ENCODE data around the gene ZBED1.
"Not testable (repeated sequence)": the region's sequence is repeated elsewhere in the genome, so short reads cannot be mapped to it uniquely, and the experiment has no call there.

Gene ZBED1

DNA sequence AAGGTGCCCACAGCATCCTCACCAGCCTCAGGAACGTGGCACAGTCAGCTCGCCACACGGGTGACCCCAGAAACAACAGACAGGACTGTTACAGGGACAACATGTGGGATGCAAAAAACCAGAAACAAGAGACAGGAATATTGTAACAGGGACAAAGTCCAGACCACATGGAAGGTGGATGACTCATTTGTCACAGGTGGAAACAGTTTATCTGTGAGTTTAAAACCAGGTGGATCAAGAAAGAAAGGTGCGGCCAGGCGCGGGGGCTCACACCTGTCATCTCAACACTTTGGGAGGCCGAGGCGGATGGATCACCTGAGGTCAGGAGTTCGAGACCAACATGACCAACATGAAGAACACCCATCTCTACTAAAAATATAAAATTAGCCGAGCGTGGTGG lies 23.5 kb downstream of the ZBED1 start:
- not testable (repeated sequence) for DNase-seq

DNA sequence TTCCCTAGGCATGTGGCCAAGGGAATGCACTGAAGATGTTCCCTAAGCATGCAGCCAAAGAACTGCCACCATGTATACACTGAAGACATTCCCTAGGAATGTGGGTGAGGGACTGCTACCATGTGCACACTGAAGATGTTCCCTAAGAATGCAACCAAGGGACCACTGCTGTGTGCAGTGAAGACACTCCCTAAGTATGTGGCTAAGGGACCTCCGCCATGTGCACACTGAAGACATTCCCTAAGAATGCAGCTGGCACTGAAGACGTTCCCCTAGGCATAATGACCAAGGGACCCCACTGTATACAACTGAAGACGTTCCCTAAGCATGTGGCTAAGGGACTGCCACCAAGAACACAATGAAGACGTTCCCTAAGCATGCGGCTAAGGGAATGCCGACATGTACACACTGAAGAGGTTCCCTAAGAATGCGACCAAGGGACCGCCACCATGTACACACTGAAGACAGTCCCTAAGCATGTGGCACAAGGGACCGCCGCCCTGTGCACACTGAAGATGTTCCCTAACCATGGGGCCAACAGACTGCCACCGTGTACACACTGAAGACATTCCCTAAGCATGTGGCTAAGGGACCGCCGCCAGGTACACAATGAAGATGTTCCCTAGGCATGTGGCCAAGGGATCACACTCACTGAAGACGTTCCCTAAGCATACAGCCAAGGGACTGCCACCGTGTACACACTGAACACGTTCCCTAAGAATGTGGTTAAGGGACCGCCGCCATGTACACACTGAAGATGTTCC lies 25.6 kb downstream of the ZBED1 start:
- DNase-seq, result no peak

DNA sequence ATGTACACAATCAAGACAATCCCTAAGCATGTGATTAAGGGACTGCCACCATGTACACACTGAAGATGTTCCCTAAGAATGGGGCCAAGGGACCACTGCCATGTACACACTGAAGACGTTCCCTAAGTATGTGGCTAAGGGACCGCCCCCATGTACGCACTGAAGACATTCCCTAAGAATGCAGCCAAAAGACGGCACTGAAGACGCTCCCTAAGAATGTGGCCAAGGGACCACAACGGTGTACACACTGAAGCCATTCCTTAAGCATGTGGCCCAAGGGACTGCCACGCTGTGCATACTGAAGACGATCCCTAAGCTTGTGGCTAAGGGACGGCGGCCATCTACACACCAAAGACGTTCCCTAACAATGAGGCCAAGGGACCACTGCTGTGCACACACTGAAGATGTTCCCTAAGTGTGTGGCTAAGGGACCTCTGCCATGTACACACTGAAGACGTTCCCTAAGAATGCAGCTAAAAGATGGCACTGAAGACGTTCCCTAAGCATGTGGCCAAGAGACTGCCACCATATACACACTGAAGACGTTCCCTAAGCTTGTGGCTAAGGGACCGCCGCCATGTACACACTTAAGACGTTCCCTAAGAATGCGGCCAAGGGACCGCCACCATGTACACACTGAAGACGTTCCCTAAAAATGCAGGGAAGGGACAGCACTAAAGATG lies 26.4 kb downstream of the ZBED1 start:
- DNase-seq, result no peak

DNA sequence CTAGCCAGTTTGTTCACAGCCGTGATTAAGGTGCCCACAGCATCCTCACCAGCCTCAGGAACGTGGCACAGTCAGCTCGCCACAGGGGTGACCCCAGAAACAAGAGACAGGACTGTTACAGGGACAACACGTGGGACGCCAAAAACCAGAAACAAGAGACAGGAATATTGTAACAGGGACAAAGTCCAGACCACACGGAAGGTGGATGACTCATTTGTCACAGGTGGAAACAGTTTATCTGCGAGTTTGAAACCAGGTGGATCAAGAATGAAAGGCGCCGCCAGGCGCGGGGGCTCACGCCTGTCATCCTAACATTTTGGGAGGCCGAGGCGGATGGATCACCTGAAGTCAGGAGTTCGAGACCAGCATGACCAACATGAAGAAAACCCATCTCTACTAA lies 27.7 kb downstream of the ZBED1 start:
- not testable (repeated sequence) for DNase-seq

DNA sequence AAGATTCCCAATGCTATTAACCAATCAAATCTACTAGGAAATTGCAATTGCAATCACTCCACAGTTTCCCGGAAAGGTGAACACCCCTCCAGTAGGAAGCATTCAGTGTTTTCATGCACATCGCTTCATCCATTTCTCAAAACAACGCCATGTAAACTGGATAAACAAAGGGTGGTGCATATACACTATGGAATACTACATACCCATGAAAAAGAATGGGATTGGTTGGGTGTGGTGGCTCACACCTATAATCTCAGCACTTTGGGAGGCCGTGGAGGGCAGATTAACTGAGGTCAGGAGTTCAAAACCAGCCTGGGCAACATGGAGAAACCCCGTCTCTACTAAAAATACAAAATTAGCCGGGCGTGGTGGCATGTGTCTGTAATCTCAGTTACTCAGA lies 29.1 kb downstream of the ZBED1 start:
- DNase-seq, result no peak

DNA sequence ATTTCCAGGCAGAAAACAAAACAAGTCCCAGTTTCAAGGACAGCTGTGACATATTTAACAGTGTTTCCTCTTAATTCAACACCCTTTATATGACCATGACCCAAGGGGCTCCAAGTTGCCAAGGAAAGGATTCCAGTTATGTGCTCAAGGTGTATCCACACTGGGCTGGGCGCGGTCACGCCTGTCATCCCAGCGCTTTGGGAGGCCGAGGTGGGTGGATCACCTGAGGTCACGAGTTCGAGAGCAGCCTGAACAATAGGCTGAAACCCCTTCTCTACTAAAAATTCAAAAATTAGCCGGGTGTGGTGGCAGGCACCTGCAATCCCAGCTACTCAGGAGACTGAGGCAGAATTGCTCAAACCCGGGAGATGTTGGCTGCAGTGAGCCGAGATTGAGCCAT lies 29.6 kb downstream of the ZBED1 start:
- DNase-seq, result not testable (repeated sequence)

DNA sequence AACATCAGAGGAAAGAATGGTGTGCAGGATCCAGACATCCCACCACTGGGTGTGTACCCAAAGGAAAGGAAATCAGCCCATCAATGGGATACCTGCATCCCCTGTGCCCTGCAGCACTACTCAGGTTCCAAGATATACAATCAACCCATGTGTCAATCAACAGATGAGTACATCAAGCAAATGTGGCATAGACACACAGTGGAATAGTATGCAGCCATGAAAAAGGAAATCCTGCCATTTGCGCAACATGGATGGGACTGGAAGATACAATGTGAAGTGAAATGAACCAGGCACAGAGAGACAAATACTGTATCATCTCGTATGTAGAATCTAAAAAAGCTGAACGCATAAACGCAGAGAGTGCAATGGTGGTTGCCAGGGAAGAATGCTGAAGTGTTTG lies 30.9 kb downstream of the ZBED1 start:
- DNase-seq, result not testable (repeated sequence)

DNA sequence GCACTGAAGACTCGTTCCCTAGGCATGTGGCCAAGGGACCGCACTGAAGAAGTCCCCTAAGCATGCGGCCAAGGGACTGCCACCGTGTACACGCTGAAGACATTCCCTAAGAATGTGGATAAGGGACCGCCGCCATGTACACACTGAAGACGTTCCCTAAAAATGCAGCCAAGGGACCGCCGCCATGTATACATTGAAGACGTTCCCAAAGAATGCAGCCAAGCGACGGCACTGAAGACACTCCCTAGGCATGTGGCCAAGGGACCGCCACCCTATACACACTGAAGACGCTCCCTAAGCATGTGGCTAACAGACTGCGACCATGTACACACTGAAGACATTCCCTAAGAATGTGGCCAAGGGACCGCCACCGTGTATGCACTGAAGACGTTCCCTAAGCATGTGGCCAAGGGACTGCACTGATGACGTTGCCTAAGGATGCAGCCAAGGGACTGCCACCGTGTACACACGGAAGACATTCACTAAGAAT lies 31.5 kb downstream of the ZBED1 start:
- no peak for DNase-seq

DNA sequence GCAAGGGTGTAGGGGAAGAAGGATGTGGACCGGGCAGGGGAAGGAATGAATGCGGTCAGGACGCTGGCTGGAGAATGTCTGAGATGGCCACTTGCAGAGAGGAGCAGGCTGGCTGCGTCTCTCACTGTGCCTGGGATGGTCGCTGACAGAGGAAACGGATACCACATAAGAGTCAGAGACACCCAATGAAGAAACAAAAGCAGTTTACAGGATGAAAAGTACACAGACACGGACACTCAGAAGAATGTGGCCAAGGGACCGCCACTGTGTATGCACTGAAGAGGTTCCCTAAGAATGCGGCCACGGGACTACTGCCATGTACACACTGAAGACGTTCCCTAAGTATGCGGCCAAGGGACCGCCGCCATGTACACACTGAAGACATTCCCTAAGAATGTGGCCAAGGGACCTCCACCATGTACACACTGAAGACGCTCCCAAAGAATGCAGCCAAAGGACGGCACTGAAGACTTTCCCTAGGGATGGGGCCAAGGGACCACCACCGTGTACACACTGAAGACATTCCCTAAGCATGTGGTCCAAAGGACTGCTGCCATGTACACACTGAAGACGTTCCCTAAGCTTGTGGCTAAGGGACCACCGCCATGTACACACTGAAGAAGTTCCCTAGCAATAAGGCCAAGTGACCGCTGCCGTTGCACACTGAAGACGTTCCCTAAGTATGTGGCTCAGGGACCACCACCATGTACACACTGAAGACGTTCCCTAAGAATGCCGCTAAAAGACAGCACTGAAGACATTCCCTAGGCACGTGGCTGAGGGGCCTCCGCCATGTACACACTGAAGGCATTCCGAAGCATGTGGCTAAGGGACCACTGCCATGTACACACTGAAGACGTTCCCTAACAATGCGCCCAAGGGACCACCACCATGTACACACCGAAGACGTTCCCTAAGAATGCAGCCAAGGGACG lies 32.2 kb downstream of the ZBED1 start:
- DNase-seq, result no peak

DNA sequence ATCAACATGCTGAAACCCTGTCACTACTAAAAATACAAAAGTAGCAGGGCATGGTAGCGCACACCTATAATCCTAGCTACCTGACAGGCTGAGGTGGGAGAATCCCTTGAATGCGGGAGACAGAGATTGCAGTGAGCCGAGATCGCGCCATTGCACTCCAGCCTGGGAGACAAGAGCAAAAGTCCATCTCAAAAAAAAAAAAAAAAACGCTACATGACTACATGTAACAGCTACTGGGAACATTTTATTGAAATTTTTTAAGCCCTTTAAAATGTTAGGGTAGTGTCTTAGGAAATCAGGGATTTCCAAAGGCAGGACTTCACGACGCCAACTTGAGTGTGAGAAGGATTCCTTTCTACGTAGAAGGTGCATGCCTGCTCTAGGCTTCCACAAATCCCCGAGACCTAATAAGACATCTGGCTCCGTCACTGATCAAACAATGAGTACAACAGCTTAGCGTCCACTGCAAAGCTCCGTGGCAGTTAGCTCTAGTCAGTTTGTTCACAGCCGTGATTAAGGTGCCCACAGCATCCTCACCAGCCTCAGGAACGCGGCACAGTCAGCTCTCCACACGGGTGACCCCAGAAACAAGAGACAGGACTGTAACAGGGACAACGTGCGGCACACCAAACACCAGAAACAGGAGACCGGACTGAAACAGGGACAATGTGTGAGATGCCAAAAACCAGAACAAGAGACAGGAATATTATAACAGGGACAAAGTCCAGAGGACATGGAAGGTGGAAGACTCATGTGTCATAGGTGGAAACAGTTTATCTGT lies 33.7 kb downstream of the ZBED1 start:
- no peak for DNase-seq

DNA sequence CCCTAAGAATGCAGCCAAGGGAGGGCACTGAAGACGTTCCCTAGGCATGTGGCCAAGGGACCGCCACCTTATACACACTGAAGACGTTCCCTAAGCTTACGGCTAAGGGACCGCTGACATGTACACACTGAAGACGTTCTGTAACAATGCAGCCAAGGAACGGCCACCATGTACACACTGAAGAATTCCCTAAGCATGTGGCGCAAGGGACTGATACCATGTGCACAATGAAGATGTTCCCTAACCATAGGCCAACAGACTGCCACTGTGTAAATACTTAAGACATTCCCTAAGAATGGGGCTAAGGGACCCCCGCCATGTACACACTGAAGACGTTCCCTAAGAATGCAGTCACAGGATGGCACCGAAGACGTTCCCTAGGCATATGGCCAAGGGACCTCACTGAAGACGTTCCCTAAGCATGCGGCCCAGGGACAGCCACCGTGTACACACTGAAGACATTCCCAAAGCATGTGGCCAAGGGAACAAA lies 36.1 kb downstream of the ZBED1 start:
- no peak for DNase-seq

DNA sequence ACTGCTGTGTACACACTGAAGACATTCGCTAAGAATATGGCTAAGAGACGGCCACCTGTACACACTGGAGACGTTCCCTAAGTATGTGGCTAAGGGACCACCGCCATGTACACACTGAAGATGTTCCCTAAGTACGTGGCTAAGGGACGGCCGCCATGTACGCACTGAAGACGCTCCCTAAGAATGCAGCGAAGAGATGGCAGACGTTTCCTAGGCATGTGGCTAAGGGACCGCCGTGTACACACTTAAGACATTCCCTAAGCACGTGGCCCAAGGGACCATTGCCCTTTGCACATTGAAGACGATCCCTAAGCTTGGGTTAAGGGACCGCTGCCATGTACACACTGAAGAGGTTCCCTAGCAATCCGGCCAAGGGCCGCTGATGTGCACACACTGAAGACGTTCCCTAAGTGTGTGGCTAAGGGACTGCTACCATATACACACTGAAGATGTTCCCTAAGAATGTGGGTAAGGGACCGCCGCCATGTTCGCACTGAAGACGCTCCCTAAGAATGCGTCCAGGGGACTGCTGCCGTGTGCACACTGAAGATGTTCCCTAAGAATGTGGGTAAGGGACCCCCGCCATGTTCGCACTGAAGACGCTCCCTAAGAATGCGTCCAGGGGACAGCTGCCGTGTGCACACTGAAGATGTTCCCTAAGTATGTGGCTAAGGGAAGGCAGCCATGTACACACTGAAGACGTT lies 36.7 kb downstream of the ZBED1 start:
- no peak for DNase-seq

DNA sequence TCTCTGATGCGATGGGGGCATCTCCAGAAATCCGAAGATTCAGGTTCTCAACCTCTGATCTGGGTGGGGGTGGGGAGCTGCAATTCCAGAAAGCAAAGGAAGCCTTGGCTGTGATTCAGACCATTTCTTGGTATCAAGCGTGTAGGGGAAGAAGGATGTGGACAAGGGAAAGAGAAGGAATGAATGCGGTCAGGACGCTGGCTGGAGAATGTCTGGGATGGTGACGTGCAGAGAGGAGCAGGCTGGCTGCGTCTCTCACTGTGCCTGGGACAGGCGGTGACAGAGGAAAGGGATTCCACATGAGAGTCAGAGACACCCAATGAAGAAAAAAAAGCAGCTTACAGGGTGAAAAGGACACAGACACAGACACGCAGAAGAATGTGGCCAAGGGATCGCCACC lies 37.3 kb downstream of the ZBED1 start:
- not testable (repeated sequence) for DNase-seq

DNA sequence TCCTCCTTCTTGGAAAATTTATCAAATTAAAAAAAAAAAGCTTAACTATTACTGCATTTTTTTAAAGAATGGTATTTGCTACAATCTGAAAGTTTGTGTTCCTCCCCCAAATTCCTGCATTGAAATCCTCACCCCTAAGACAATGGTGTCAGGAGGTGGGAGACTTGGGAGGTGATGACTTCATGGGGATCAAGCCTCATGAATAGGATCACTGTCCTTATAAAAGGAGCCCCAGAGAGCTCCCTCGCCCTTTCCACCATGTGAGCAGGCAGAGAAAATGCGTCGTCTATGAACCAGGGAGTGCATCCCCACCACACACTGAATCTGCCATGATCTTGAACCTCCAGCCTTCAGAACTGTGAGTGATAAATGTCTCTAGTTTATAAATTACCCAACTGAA lies 38.0 kb downstream of the ZBED1 start:
- DNase-seq, result no peak

DNA sequence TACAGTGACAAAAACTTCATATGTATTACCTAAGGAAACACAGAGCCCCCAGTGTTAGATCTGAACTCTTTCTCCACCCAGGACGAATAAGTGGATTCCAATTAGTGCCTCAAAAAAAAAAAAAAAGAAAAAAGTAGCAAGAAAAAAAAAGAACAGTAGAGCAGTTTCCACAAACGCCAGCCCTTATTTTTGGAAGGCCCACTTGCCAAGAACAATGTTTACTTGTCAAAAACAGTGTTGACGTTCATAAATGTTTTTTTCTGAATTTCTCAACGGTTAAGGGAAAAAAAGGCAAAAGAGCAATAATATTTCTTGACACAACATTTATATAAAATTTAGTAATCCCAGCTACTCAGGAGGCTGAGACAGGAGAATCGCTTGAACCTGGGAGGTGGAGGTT lies 38.7 kb downstream of the ZBED1 start:
- no peak for DNase-seq

DNA sequence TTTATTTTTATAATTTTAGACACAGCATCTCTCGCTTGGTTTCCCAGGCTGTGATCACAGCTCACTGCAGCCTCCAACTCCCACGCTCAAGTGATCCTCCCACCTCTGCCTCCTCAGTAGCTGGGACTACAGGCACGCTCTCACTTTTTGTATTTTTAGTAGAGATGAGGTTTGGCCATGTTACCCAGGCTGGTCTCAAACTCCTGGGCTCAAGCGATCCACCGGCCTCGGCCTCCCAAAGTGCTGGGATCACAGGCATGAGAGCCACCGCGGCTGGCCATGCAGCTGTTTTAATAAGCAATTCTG lies 39.1 kb downstream of the ZBED1 start:
- DNase-seq, result no peak

DNA sequence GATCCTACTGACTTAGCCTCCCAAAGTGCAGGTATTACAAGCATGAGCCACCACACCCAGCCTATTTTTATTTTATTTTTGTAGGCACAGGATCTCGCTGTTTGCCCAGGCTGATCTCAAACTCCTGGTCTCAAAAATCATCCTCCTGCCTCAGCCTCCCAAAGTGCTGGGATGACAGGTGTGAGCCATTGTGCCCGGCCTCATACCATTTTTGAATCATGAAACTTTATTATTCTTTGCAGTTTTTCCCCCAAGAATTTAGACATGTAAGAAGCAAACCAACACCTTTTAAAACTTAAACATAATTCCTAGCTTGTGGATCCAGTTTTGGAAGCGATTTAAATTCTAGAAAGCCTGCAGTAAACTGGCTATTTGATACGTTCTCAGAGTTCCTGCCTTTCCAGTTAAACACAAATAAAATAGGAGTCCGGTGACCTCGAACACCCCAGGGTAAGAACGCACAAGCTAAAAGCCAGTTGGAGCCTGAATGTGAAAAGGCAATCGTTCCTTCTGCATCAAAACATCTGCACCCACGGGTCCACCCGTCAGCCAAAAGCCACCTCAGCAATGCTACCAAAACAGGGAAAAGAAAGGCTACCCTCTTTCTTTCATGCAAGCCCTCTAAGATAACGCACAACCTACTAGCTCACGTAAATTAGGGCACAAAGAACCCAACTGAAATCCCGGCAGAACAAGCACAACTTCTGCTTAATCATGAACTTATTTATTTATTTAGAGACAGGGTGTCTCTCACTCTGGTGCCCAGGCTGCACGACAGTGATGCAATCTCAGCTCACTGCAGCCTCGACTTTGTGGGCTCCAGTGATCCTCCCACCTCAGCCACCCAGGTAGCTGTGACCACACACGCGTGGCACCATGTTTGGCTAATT lies 39.7 kb downstream of the ZBED1 start:
- DNase-seq, result not testable (repeated sequence)

DNA sequence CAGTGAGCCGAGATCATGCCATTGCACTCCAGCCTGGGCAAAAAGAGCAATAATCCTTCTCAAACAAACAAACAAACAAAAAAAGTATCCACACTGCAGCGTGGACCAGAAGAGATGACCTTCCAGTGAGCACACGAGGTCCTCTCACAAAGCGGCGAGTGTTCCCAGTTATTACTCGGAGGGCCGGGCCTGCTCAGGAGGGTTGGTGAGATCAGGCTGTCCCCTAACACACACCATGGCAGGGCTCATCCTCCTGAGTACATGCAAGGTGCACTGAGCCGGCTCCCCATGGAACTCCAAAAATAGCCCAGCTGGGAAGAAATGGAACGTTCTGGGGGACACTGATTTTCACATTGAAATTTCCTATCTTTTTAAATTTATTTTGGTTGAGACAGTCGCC lies 40.7 kb downstream of the ZBED1 start:
- not testable (repeated sequence) for DNase-seq

DNA sequence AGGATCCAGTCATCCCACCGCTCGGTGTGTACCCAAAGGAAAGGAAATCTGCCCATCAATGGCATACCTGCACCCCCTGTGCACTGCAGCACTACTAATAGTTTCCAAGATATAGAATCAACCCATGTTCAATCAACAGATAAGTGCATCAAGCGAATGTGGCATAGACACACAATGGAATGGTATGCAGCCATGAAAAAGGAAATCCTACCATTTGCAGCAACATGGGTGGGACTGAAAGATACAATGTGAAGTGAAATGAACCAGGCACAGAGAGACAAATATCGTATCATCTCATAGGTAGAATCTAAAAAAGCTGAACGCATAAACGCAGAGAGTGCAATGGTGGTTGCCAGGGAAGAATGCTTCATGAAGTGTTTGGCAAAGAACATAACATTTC lies 42.5 kb downstream of the ZBED1 start:
- no peak for DNase-seq
